Suprapubic skin (tissue), 4 donors: ENCODE measurements around the gene LSM11.
"Not testable (repeated sequence)": the region's sequence is repeated elsewhere in the genome, so short reads cannot be mapped to it uniquely, and the experiment has no call there.

Experiments
- EP300 ChIP-seq: sonication (generic); formaldehyde crosslinking; IDR thresholded peaks from one replicate; pipeline ENCODE4 v1.6.1; 2017; ENCODE audit warnings: antibody characterized with exemption
- POLR2A ChIP-seq, 2 donors: fragments of 450-650 bp; IDR thresholded peaks; one replicate each; pipeline ENCODE4 v1.6.1; 2017; ENCODE audit warnings: antibody characterized with exemption in 2 of 2, mild to moderate bottlenecking in 2 of 2, moderate library complexity in 2 of 2
- POLR2AphosphoS5 ChIP-seq, 3 donors: sonication (generic); formaldehyde crosslinking; IDR thresholded peaks; one replicate each; pipeline ENCODE4 v1.6.1; 2017; ENCODE audit warnings: antibody characterized with exemption in 3 of 3
- TF ChIP-seq, protein P1 (sequence below), 2 donors: fragments of 200-600 bp in 1 of 2; fragments of 450-650 bp in 1 of 2; sonication (generic) in 1 of 2; IDR thresholded peaks; one replicate each; pipeline ENCODE4 v1.5.1; 2016 to 2019; ENCODE audit warnings: antibody characterized with exemption in 2 of 2, mild to moderate bottlenecking in 1 of 2, moderate library complexity in 1 of 2

DNA sequence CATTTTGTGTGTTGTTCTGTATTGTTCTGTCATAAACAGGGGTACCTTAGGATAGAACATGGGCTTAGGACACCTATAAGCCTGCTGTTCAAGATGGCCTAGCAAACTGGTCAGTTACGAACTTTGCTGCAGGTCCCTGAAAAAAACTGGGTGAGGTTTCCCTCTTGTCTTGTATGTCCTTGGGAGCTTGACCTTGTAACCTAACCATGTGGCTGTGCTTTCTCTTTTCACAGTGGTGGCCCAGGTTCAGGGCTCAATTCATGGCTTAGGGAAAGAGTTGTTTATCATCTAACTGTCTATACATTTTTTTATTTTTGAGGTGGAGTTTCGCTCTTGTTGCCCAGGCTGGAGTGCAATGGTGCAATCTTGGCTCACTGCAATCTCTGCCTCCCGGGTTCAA is 47.4 kb upstream of the LSM11 start:
- not testable (repeated sequence) for TF ChIP-seq POLR2AphosphoS5 (IDR thresholded peaks at IDR 0.05); POLR2A (IDR thresholded peaks at IDR 0.05); EP300
- TF ChIP-seq, protein P1, sequence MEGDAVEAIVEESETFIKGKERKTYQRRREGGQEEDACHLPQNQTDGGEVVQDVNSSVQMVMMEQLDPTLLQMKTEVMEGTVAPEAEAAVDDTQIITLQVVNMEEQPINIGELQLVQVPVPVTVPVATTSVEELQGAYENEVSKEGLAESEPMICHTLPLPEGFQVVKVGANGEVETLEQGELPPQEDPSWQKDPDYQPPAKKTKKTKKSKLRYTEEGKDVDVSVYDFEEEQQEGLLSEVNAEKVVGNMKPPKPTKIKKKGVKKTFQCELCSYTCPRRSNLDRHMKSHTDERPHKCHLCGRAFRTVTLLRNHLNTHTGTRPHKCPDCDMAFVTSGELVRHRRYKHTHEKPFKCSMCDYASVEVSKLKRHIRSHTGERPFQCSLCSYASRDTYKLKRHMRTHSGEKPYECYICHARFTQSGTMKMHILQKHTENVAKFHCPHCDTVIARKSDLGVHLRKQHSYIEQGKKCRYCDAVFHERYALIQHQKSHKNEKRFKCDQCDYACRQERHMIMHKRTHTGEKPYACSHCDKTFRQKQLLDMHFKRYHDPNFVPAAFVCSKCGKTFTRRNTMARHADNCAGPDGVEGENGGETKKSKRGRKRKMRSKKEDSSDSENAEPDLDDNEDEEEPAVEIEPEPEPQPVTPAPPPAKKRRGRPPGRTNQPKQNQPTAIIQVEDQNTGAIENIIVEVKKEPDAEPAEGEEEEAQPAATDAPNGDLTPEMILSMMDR (IDR thresholded peaks at IDR 0.05) = not testable (repeated sequence)
